Epidermal melanocyte (primary cell): ENCODE results near the gene TAF11L11.
"Not testable (repeated sequence)": the region's sequence is repeated elsewhere in the genome, so short reads cannot be mapped to it uniquely, and the experiment has no call there.

Source experiments
- DNase-seq: peaks from one replicate; pipeline ENCODE4 v3.0.0; 2011; ENCODE audit warnings: low spot score; ENCODE audit not compliant: insufficient read length

TAF11L11 gene

DNA sequence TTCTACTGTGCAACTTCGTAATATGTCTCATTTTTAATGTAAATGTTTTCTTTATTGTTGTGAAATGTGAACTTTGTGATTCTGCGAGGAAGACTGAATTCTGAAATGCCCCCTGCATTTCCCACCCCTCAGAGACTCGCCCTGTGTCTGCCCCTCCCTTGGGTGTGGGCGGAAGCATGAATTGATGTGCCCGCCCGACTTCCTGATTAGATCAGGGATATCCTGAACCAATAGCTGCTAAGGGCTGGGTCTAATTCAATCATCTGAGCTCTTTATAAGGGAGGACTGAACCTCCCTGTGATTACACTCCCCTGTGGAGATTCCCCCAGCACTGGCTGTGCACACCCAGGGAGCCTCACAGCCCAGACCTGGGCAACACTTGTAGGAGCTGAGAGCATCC is at the start of gene TAF11L11:
TSS of gene TAF11L11 (plus strand) at position 304 of the 400 bp plus-strand sequence.
- not testable (repeated sequence) for DNase-seq

DNA sequence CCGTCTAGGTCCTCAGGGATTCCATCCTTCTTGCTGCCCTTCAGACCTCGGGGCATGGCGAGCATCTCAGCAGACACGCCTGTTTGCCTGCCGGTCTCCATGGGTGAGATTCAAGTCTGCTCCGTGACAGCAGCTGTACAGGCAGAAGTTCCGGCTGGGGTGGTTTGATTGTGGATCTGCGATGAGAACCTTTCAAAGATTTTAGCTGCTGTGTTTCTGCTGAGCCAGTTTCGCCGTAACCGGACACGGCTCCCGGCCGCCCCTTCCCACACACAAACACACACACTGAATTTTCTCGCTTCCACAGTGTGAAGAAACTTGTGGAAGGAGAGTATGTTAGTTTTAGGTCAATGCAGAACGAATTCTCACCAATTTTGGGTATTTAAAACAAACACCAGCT is 18.3 kb upstream of the TAF11L11 start, which contains the start of gene TAF11L7:
TSS of gene TAF11L7 (minus strand) at position 101 of the 400 bp plus-strand sequence.
- not testable (repeated sequence) for DNase-seq

DNA sequence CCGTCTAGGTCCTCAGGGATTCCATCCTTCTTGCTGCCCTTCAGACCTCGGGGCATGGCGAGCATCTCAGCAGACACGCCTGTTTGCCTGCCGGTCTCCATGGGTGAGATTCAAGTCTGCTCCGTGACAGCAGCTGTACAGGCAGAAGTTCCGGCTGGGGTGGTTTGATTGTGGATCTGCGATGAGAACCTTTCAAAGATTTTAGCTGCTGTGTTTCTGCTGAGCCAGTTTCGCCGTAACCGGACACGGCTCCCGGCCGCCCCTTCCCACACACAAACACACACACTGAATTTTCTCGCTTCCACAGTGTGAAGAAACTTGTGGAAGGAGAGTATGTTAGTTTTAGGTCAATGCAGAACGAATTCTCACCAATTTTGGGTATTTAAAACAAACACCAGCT is 13.1 kb upstream of the TAF11L11 start, which contains the start of gene TAF11L8:
TSS of gene TAF11L8 (minus strand) at position 101 of the 400 bp plus-strand sequence.
- not testable (repeated sequence) for DNase-seq

DNA sequence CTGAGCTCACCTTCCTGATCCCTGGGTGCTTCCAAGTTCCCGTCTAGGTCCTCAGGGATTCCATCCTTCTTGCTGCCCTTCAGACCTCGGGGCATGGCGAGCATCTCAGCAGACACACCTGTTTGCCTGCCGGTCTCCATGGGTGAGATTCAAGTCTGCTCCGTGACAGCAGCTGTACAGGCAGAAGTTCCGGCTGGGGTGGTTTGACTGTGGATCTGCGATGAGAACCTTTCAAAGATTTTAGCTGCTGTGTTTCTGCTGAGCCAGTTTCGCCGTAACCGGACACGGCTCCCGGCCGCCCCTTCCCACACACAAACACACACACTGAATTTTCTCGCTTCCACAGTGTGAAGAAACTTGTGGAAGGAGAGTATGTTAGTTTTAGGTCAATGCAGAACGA is 9.7 kb upstream of the TAF11L11 start, which contains the start of gene TAF11L9:
TSS of gene TAF11L9 (minus strand) at position 140 of the 400 bp plus-strand sequence.
- not testable (repeated sequence) for DNase-seq

DNA sequence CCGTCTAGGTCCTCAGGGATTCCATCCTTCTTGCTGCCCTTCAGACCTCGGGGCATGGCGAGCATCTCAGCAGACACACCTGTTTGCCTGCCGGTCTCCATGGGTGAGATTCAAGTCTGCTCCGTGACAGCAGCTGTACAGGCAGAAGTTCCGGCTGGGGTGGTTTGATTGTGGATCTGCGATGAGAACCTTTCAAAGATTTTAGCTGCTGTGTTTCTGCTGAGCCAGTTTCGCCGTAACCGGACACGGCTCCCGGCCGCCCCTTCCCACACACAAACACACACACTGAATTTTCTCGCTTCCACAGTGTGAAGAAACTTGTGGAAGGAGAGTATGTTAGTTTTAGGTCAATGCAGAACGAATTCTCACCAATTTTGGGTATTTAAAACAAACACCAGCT is 6.3 kb upstream of the TAF11L11 start, which contains the start of gene TAF11L10:
TSS of gene TAF11L10 (minus strand) at position 101 of the 400 bp plus-strand sequence.
- DNase-seq, result not testable (repeated sequence)

DNA sequence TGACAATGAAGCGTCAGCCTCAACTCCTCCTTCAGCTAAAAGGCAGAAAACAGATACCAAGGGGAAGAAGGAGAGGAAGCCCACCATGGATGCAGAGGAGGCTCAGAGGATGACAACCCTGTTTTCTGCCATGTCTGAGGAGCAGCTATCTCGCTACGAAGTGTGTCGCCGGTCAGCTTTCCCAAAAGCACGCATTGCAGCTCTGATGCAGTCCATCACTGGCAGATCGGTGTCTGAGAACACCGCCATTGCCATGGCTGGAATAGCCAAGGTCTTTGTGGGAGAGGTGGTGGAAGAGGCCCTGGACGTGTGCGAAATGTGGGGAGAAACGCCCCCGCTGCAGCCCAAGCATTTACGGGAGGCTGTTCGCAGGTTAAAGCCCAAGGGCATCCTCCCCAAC is 968 bp downstream of the TAF11L11 start:
- DNase-seq, result no peak

DNA sequence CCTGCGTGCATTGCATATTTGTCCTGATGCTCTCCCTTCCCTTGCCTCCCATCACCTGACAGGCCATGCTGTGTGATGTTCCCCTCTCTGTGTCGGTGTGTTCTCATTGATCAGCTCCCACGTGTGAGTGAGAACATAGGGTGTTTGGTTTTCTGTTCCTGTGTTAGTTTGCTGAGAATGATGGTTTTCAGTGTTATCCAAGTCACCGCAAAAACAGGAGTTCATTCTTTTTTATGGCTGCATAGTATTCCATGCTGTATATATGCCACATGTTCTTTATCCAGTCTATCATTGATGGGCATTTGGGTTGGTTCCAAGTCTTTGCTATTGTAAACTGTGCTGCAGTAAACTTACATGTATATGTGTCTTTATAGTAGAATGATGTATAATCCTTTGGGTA is 3.5 kb downstream of the TAF11L11 start:
- DNase-seq, result not testable (repeated sequence)

DNA sequence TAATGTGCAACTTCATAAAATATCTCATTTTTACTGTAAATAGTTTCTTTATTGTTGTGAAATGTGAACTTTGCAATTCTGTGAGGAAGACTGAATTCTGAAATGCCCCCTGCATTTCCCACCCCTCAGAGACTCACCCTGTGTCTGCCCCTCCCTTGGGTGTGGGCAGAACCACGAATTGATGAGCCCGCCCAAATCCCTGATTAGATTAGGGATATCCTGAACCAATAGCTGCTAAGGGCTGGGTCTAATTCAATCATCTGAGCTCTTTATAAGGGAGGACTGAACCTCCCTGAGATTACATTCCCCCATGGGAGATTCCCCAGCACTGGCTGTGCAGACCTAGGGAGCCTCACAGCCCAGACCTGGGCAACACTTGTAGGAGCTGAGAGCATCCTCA is 6.1 kb downstream of the TAF11L11 start, which contains the start of gene TAF11L12:
TSS of gene TAF11L12 (plus strand) at position 301 of the 400 bp plus-strand sequence.
- DNase-seq, result not testable (repeated sequence)

DNA sequence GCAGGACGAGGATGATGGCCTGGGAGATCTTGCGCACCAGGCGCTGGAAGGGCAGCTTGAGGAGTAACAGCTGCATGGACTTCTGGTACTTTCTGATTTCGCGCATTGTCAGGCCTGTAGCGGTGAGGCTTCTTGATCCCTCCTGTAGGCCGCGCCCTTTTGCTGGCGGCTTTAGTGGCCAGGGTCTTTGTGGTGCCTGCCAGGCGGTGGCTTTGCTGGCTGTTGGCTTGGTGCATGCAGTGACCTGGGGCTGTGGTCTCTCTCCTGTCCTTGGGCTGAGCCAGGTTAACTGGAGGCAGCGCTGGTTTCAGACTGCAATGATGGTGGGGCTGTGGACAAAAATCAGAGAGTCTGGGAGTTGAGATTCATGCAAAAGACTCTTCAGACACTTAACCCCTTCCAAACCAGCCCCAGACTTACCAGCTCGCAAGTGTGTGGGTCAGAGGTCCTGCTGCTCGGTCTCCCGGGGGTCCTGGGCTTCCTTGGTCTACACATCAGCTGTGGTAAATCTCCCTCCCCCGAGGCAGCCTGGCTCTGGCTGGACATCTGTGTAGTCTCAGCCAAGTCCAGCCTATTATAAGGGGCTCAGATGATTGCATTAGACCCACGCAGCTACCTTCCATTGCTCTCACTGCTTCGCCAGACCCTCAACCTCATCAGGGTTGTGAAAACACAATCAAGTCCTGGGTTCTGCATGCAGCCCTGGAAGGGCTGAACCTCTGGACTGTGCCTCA is 11.1 kb downstream of the TAF11L11 start:
- DNase-seq, result no peak

DNA sequence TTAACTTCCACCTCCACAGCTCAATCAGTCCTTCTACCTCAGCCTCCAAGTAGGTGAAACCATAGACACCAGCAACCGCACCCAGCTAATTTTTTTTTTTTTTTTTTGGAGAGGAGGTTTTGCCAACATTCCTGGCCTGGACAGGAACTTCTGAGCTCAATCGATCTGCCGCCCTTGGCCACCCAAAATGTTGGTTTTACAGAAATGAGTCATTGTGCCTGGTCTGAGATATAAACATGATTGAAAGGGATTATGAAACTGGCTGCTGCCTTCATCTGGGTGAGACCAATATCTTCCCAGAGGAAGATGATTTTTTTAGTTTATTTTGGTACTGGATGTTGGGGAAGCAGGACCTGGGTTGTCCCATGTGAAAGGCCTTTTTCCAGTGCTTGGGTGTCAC is 15.4 kb downstream of the TAF11L11 start:
- DNase-seq, result no peak

DNA sequence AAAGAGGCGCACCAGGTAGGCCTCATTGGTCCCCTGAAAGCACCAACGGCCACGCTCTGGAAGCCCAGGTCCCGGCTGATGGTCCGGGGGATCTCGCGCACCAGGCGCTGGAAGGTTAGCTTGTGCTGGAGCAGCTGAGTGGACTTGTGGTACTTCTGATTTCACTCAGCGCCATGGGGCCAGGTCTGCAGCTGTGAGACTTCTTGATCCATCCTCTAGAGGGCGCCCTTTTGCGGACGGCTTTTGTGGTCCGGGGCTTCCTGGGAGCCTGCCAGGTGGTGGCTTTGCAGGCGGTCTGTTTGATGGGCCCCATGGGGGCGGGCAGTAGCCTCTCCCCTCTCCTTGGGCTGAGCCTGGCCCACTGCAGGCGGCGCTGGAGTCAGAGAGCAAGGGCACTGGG is 16.6 kb downstream of the TAF11L11 start:
- no peak for DNase-seq

DNA sequence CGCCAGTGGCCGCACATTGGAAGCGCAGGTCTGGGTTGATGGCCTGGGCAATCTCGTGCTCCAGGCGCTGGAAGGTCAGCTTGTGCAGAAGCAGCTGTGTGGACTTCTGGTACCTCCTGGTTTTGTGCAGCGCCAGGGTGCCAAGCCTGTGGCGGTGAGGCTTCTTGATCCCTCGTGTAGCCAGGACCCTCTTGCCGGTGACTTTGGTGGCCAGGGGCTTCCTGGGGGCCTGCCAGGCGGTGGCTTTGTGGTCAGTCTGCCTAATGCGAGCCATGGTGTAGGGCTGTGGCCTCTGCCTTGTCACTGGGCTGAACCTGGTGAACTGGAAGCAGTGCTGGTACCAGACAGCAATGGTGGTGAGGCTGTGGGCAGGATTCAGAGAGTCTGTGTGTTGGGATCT is 21.7 kb downstream of the TAF11L11 start:
- no peak for DNase-seq

DNA sequence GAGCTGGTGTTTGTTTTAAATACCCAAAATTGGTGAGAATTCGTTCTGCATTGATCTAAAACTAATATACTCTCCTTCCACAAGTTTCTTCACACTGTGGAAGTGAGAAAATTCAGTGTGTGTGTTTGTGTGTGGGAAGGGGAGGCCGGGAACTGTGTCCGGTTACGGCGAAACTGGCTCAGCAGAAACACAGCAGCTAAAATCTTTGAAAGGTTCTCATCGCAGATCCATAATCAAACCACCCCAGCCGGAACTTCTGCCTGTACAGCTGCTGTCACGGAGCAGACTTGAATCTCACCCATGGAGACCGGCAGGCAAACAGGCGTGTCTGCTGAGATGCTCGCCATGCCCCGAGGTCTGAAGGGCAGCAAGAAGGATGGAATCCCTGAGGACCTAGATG is 27.8 kb downstream of the TAF11L11 start, which contains the start of gene TAF11L13:
TSS of gene TAF11L13 (plus strand) at position 301 of the 400 bp plus-strand sequence.
- not testable (repeated sequence) for DNase-seq

DNA sequence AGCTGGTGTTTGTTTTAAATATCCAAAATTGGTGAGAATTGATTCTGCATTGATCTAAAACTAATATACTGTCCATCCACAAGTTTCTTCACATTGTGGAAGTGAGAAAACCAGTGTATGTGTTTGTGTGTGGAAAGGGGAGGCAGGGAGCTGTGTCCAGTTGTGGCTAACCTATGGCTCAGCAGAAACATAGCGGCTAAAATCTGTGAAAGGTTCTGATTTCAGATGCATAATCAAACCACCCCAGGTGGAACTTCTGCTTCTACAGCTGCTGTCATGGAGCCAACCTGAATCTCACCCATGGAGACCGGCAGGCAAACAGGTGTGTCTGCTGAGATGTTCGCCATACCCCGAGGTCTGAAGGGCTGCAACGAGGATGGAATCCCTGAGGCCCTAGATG is 30.2 kb downstream of the TAF11L11 start, which contains the start of gene TAF11L14:
TSS of gene TAF11L14 (plus strand) at position 301 of the 400 bp plus-strand sequence.
- no peak for DNase-seq

DNA sequence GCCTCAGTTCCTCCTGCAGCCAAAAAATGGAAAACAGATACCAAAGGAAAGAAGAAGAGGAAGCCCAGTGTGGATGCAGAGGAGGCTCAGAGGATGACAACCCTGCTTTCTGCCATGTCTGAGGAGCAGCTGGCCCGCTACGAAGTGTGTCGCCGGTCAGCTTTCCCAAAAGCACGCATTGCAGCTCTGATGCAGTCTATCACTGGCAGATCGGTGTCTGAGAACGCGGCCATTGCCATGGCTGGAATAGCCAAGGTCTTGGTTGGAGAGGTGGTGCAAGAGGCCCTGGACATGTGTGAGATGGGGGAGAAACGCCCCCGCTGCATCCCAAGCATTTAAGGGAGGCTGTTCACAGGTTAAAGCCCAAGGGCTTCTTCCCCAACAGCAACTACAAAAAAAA is 45.2 kb downstream of the TAF11L11 start:
- DNase-seq, result not testable (repeated sequence)

DNA sequence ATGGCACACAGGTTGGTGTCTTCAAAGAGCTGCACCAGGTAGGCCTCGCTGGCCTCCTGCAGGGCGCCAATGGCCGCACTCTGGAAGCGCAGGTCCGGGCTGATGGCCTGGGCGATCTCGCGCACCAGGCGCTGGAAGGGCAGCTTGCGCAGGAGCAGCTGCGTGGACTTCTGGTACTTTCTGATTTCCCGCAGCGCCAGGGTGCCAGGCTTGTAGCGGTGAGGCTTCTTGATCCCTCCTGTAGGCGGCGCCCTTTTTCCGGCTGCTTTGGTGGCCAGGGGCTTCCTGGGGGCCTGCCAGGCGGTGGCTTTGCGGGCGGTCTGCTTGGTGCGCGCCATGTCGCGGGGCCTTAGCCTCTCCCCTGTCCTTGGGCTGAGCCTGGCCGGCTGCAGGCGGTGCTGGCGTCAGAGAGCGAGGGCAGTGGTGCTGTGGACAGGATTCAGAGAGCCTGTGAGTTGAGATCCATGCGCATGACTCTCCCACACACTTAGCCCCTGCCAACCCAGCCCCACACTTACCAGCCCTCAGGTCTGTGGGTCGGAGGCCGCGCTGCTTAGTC is 51.3 kb downstream of the TAF11L11 start:
- not testable (repeated sequence) for DNase-seq
